Germinal center (tissue), 1 donor: ENCODE results near the gene IRX6.
A peak's percentile ranks its signal among the peaks of the same experiment; 100 is the strongest.

Source experiments
- DNase-seq: peaks from one replicate; pipeline ENCODE4 v3.0.0; 2012; ENCODE audit warnings: mixed read lengths, low spot score

The IRX6 gene

GRCh38 chr16:55367866-55368603 is 44.0 kb downstream of the IRX6 start:
- DNase-seq, result no peak

GRCh38 chr16:55369151-55369550 is 45.1 kb downstream of the IRX6 start:
- no peak for DNase-seq

GRCh38 chr16:55370762-55371482 is 46.9 kb downstream of the IRX6 start:
- peak; percentile 44 for DNase-seq

GRCh38 chr16:55372792-55373488 is 48.9 kb downstream of the IRX6 start:
- no peak for DNase-seq

- no peak for DNase-seq
Observed at GRCh38 chr16:55373489-55373832, 49.5 kb downstream of the IRX6 start.

- no peak for DNase-seq
Observed at GRCh38 chr16:55376045-55376444, 52.0 kb downstream of the IRX6 start.

- DNase-seq, result no peak
Observed at GRCh38 chr16:55376567-55377167, 52.7 kb downstream of the IRX6 start.

GRCh38 chr16:55377840-55378239 is 53.8 kb downstream of the IRX6 start:
- DNase-seq, result no peak

GRCh38 chr16:55378616-55379015 is 54.6 kb downstream of the IRX6 start:
- no peak for DNase-seq

GRCh38 chr16:55379371-55379770 is 55.4 kb downstream of the IRX6 start:
- no peak for DNase-seq

GRCh38 chr16:55379876-55380390 is 55.9 kb downstream of the IRX6 start:
- DNase-seq, result no peak
